Ascending aorta (tissue), 2 donors: ENCODE data around the gene C12orf43. TPM values are rescaled to one million over a fixed set of nuclear protein-coding genes. Genes with fewer than 3 reads are reported as not detected.

Source experiments
- DNase-seq, 2 donors: peaks; one replicate each; pipeline ENCODE4 v3.0.0-alpha.2; 2019; ENCODE audit warnings: low spot score in 2 of 2
- H3K27ac ChIP-seq, 2 donors: fragments of 200-600 bp; sonication (generic); one replicate each; pipeline ENCODE4 v1.5.1; 2016 to 2017; ENCODE audit warnings: mild to moderate bottlenecking in 1 of 2
- H3K27me3 ChIP-seq: fragments of 200-600 bp; sonication (generic); one replicate; pipeline ENCODE4 v1.5.1; 2017
- H3K36me3 ChIP-seq, 2 donors: fragments of 200-600 bp; sonication (generic); one replicate each; pipeline ENCODE4 v1.5.1; 2016
- H3K4me1 ChIP-seq, 2 donors: fragments of 200-600 bp; sonication (generic); one replicate each; pipeline ENCODE4 v1.5.1; 2016 to 2017; ENCODE audit warnings: mild to moderate bottlenecking in 1 of 2
- H3K4me3 ChIP-seq, 2 donors: fragments of 200-600 bp; sonication (generic); one replicate each; pipeline ENCODE4 v1.5.1; 2016 to 2017; ENCODE audit warnings: mild to moderate bottlenecking in 1 of 2
- H3K9me3 ChIP-seq, 2 donors: fragments of 200-600 bp; sonication (generic); one replicate each; pipeline ENCODE4 v1.5.1; 2016
- CTCF ChIP-seq, 3 experiments: fragments of 200-600 bp in 2 of 3; fragments of 450-650 bp in 1 of 3; sonication (generic) in 2 of 3; IDR thresholded peaks; one replicate each; pipeline ENCODE4 v1.5.1; 2016 to 2019; ENCODE audit warnings: antibody characterized with exemption in 3 of 3, mild to moderate bottlenecking in 1 of 3, moderate library complexity in 1 of 3
- intact Hi-C: fragments of 100-400 bp; cut with DNase I; formaldehyde crosslinking; loops from one replicate; pipeline ENCODE4 v1.15.1; 2023
- total RNA-seq: library from RNA; depleted of rRNA; stranded (reverse); fragments of >200 nt; gene quantifications from one replicate; pipeline ENCODE4 v1.1.0, GENCODE V29; 2016

C12orf43 gene
- total RNA-seq, 1 donor from 2014 or later, result 47.1 TPM

- no peak for TF ChIP-seq CTCF (IDR thresholded peaks at IDR 0.05)
- intact Hi-C loops, result no loop called here
- no peak for DNase-seq
Observed at GRCh38 chr12:121061831-121062230, 45.5 kb upstream of the C12orf43 start.

GRCh38 chr12:121060149-121061001 is 44.1 kb upstream of the C12orf43 start:
- intact Hi-C loops, result no loop called here
- Histone ChIP-seq H3K27me3 (no peaks in the 10 kb centered on the region), H3K9me3 (no peaks in the 10 kb centered on the region), H3K4me3 (peak overlapping the region; percentile 34 to 45), H3K4me1 (no peaks in the 10 kb centered on the region), H3K27ac (no peak overlapping the region), H3K36me3 (no peaks in the 10 kb centered on the region)
- no peak for DNase-seq
- peak; percentile 31 to 42 (median 33) for TF ChIP-seq CTCF (IDR thresholded peaks at IDR 0.05)

More at GRCh38 chr12:121061831-121062230, 45.5 kb upstream of the C12orf43 start:
- H3K4me3 ChIP-seq, result no peak overlapping the region
- H3K36me3 ChIP-seq, result no peaks in the 10 kb centered on the region
- no peaks in the 10 kb centered on the region for H3K27me3 ChIP-seq
- H3K9me3 ChIP-seq, result no peaks in the 10 kb centered on the region
- no peak overlapping the region for H3K27ac ChIP-seq
- H3K4me1 ChIP-seq, result no peaks in the 10 kb centered on the region

GRCh38 chr12:121059031-121059898 is 43.0 kb upstream of the C12orf43 start:
- DNase-seq, result no peak
- TF ChIP-seq CTCF (IDR thresholded peaks at IDR 0.05), result no peak
- Histone ChIP-seq H3K4me1 (no peaks in the 10 kb centered on the region), H3K9me3 (no peaks in the 10 kb centered on the region), H3K27ac (no peak overlapping the region), H3K4me3 (peak overlapping the region in 1 of 2 donors; percentile 45), H3K27me3 (no peaks in the 10 kb centered on the region), H3K36me3 (no peaks in the 10 kb centered on the region)
- intact Hi-C loops, result no loop called here

GRCh38 chr12:121057794-121058193 is 41.5 kb upstream of the C12orf43 start:
- intact Hi-C loops, result no loop called here

GRCh38 chr12:121053706-121054105 is 37.4 kb upstream of the C12orf43 start:
- H3K27me3 ChIP-seq, result no peaks in the 10 kb centered on the region
- no peaks in the 10 kb centered on the region for H3K36me3 ChIP-seq
- no peak for TF ChIP-seq CTCF (IDR thresholded peaks at IDR 0.05)
- no peaks in the 10 kb centered on the region for H3K4me1 ChIP-seq
- no peak for DNase-seq
- intact Hi-C loops, result no loop called here
- no peaks in the 10 kb centered on the region for H3K9me3 ChIP-seq
- H3K27ac ChIP-seq, result no peak overlapping the region
- no peak overlapping the region for H3K4me3 ChIP-seq

More at GRCh38 chr12:121057794-121058193, 41.5 kb upstream of the C12orf43 start:
- Histone ChIP-seq H3K27me3 (no peaks in the 10 kb centered on the region), H3K4me1 (no peaks in the 10 kb centered on the region), H3K27ac (no peak overlapping the region), H3K9me3 (no peaks in the 10 kb centered on the region), H3K36me3 (no peaks in the 10 kb centered on the region), H3K4me3 (no peak overlapping the region)
- no peak for TF ChIP-seq CTCF (IDR thresholded peaks at IDR 0.05)
- no peak for DNase-seq
